Kidney epithelial cell (primary cell): ENCODE data around the gene SUMO3. TPM values are rescaled to one million over a fixed set of nuclear protein-coding genes. Genes with fewer than 3 reads are reported as not detected.

ENCODE experiments used
- DNase-seq: peaks from one replicate; pipeline ENCODE4 v3.0.0-alpha.2; 2010; ENCODE audit warnings: low read depth
- H3K27me3 ChIP-seq: 2 replicates; pipeline ENCODE4 v1.6.0; 2011; ENCODE audit warnings: low read length; ENCODE audit not compliant: control insufficient read depth, insufficient read depth
- H3K36me3 ChIP-seq: 2 replicates; pipeline ENCODE4 v1.5.1; 2011; ENCODE audit warnings: low read length; ENCODE audit not compliant: control insufficient read depth, insufficient read depth
- H3K4me3 ChIP-seq: 2 replicates; pipeline ENCODE4 v1.5.1; 2011; ENCODE audit warnings: low read depth, mild to moderate bottlenecking, control low read depth, low read length
- CTCF ChIP-seq: IDR thresholded peaks from 2 replicates; pipeline ENCODE4 v1.5.1; 2011; ENCODE audit warnings: mild to moderate bottlenecking, moderate library complexity, low read length, control low read depth, inconsistent platforms; ENCODE audit not compliant: insufficient read depth, poor library complexity, severe bottlenecking
- total RNA-seq: library from RNA; depleted of rRNA; stranded (reverse); fragments of >200 nt; gene quantifications from 2 replicates; pipeline ENCODE4 v1.2.3, GENCODE V29; 2015

The SUMO3 gene
- total RNA-seq, 1 donor from 2014 or later: 61.7 TPM

GRCh38 chr21:44790368-44790767 is 27.5 kb downstream of the SUMO3 start:
- Histone ChIP-seq H3K36me3 (no peaks in the 10 kb centered on the region), H3K4me3 (no peak overlapping the region), H3K27me3 (no peaks in the 10 kb centered on the region)
- DNase-seq: no peak
- no peak for TF ChIP-seq CTCF

GRCh38 chr21:44789880-44790279 is 28.0 kb downstream of the SUMO3 start:
- no peak for DNase-seq
- TF ChIP-seq CTCF: no peak
- H3K36me3 ChIP-seq: no peaks in the 10 kb centered on the region
- H3K4me3 ChIP-seq: no peak overlapping the region
- no peaks in the 10 kb centered on the region for H3K27me3 ChIP-seq

GRCh38 chr21:44785620-44786335 is 32.1 kb downstream of the SUMO3 start:
- Histone ChIP-seq H3K27me3 (no peaks in the 10 kb centered on the region), H3K36me3 (no peaks in the 10 kb centered on the region), H3K4me3 (no peak overlapping the region)
- no peak for DNase-seq
- TF ChIP-seq CTCF: no peak

GRCh38 chr21:44784810-44785209 is 33.1 kb downstream of the SUMO3 start:
- Histone ChIP-seq H3K27me3 (no peaks in the 10 kb centered on the region), H3K4me3 (no peak overlapping the region), H3K36me3 (no peaks in the 10 kb centered on the region)
- DNase-seq: no peak
- TF ChIP-seq CTCF: no peak

GRCh38 chr21:44783020-44783696 is 34.7 kb downstream of the SUMO3 start:
- no peak for TF ChIP-seq CTCF
- no peak for DNase-seq
- Histone ChIP-seq H3K4me3 (no peak overlapping the region), H3K27me3 (no peaks in the 10 kb centered on the region), H3K36me3 (no peaks in the 10 kb centered on the region)
